Measurements from ENCODE around the gene DUOXA2.

DNA sequence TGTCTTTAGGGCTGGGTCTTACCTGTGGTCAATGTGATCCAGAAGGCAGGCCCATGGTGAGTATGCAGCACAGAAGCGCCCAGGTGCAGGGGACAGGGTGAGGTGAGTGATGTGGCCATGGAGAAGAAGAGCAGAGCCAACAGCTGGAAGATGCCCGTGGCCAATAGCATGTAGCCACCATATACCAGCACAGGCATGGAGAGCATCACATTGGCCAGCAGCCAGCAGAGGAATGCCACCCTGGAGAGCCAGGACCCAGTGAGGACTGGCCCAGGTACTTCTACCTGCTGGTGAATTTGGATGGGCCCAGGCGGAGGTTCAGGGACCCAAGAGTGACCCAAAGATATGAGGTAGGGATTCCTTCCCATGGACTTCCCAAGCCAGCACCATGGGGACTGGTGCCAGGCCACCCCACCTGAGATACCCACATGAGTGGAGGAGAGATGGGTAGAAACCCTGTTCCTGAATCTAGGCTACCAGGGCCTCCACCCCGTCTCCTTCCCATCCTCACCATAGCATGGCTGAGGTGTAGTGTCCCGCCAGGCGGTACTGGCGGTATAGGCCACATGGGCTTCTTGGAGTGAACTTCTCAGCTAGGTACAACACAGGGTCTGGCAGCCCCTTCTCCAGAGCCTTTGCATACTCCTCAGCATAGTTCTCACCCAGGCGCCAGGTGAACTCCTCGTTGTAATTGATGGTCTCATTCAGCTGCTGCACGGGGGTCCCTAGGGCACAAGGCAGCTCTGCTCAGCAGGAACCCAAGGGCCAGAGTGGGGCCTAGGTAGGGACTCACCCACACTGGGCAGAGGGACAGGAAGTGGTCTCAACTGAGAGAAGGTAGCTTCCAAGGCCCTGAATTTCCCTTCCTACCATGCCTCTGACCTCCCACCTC lies 6.2 kb downstream of the DUOXA2 start:
- TF ChIP-seq CTCF (IDR thresholded peaks at IDR 0.05): no peak
- TF ChIP-seq, protein P1, sequence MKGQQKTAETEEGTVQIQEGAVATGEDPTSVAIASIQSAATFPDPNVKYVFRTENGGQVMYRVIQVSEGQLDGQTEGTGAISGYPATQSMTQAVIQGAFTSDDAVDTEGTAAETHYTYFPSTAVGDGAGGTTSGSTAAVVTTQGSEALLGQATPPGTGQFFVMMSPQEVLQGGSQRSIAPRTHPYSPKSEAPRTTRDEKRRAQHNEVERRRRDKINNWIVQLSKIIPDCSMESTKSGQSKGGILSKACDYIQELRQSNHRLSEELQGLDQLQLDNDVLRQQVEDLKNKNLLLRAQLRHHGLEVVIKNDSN (CRISPR knock-in tag; IDR thresholded peaks at IDR 0.05): no peak
- TF ChIP-seq, protein P2, sequence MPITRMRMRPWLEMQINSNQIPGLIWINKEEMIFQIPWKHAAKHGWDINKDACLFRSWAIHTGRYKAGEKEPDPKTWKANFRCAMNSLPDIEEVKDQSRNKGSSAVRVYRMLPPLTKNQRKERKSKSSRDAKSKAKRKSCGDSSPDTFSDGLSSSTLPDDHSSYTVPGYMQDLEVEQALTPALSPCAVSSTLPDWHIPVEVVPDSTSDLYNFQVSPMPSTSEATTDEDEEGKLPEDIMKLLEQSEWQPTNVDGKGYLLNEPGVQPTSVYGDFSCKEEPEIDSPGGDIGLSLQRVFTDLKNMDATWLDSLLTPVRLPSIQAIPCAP (CRISPR knock-in tag; IDR thresholded peaks at IDR 0.05): no peak
- TF ChIP-seq, protein P3, sequence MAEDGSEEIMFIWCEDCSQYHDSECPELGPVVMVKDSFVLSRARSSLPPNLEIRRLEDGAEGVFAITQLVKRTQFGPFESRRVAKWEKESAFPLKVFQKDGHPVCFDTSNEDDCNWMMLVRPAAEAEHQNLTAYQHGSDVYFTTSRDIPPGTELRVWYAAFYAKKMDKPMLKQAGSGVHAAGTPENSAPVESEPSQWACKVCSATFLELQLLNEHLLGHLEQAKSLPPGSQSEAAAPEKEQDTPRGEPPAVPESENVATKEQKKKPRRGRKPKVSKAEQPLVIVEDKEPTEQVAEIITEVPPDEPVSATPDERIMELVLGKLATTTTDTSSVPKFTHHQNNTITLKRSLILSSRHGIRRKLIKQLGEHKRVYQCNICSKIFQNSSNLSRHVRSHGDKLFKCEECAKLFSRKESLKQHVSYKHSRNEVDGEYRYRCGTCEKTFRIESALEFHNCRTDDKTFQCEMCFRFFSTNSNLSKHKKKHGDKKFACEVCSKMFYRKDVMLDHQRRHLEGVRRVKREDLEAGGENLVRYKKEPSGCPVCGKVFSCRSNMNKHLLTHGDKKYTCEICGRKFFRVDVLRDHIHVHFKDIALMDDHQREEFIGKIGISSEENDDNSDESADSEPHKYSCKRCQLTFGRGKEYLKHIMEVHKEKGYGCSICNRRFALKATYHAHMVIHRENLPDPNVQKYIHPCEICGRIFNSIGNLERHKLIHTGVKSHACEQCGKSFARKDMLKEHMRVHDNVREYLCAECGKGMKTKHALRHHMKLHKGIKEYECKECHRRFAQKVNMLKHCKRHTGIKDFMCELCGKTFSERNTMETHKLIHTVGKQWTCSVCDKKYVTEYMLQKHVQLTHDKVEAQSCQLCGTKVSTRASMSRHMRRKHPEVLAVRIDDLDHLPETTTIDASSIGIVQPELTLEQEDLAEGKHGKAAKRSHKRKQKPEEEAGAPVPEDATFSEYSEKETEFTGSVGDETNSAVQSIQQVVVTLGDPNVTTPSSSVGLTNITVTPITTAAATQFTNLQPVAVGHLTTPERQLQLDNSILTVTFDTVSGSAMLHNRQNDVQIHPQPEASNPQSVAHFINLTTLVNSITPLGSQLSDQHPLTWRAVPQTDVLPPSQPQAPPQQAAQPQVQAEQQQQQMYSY (CRISPR knock-in tag; IDR thresholded peaks at IDR 0.05): no peak
- TF ChIP-seq, protein P4, sequence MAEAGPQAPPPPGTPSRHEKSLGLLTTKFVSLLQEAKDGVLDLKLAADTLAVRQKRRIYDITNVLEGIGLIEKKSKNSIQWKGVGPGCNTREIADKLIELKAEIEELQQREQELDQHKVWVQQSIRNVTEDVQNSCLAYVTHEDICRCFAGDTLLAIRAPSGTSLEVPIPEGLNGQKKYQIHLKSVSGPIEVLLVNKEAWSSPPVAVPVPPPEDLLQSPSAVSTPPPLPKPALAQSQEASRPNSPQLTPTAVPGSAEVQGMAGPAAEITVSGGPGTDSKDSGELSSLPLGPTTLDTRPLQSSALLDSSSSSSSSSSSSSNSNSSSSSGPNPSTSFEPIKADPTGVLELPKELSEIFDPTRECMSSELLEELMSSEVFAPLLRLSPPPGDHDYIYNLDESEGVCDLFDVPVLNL (CRISPR knock-in tag; IDR thresholded peaks at IDR 0.05; ENCODE audit: borderline replicate concordance, low read depth): no peak
- TF ChIP-seq CREB1 (CRISPR knock-in tag; IDR thresholded peaks at IDR 0.05): no peak
- no peak for TF ChIP-seq USF2 (CRISPR knock-in tag; IDR thresholded peaks at IDR 0.05)
